HL-60 (cell line): Measurements from ENCODE around the gene PTBP3.

Experiments
- DNase-seq, 2 experiments: peaks; one replicate each; pipeline ENCODE4 v3.0.0-alpha.2; 2010 to 2020; ENCODE audit warnings: low read depth in 1 of 2, low spot score in 1 of 2
- H3K27ac ChIP-seq: fragments of 250-450 bp; sonication (Bioruptor Pico); replicated peaks from 2 replicates; pipeline ENCODE4 v1.5.1; 2020; ENCODE audit warnings: mild to moderate bottlenecking, moderate library complexity
- H3K27me3 ChIP-seq: fragments of 250-450 bp; sonication (Bioruptor Pico); 2 replicates; pipeline ENCODE4 v1.5.1; 2021; ENCODE audit warnings: mild to moderate bottlenecking, moderate library complexity; ENCODE audit not compliant: insufficient read depth, poor library complexity, severe bottlenecking
- H3K4me3 ChIP-seq: replicated peaks from 2 replicates; pipeline ENCODE4 v1.5.1; 2011; ENCODE audit warnings: mild to moderate bottlenecking, control low read depth, low read length; ENCODE audit not compliant: insufficient read depth
- CTCF ChIP-seq: IDR thresholded peaks from one replicate; pipeline ENCODE4 v1.5.1; 2011; ENCODE audit warnings: low read length, control low read depth, inconsistent platforms; ENCODE audit not compliant: insufficient read depth
- GABPA ChIP-seq: IDR thresholded peaks from 2 replicates; pipeline ENCODE4 v1.6.1; 2012; ENCODE audit warnings: low read depth
- POLR2AphosphoS5 ChIP-seq: IDR thresholded peaks from 2 replicates; pipeline ENCODE4 v1.6.1; 2012; ENCODE audit warnings: low read depth
- REST ChIP-seq: IDR thresholded peaks from 2 replicates; pipeline ENCODE4 v1.6.1; 2012; ENCODE audit warnings: low read depth; ENCODE audit not compliant: insufficient replicate concordance
- SPI1 ChIP-seq: IDR thresholded peaks from 2 replicates; pipeline ENCODE4 v1.6.1; 2012; ENCODE audit warnings: low read depth, mild to moderate bottlenecking, borderline replicate concordance

The PTBP3 gene

GRCh38 chr9:112245126-112245525, 88.3 kb downstream of the PTBP3 start:
- DNase-seq, result no peak
- Histone ChIP-seq H3K27ac (no peak overlapping the region), H3K4me3 (no peak overlapping the region), H3K27me3 (no peaks in the 10 kb centered on the region)
- TF ChIP-seq SPI1 (no peak), REST (no peak), POLR2AphosphoS5 (no peak), GABPA (no peak), CTCF (no peak)

GRCh38 chr9:112242147-112242804, 91.1 kb downstream of the PTBP3 start:
- DNase-seq, result no peak
- TF ChIP-seq REST (no peak), SPI1 (no peak), GABPA (no peak)
- H3K27ac ChIP-seq, result no peak overlapping the region

DNA sequence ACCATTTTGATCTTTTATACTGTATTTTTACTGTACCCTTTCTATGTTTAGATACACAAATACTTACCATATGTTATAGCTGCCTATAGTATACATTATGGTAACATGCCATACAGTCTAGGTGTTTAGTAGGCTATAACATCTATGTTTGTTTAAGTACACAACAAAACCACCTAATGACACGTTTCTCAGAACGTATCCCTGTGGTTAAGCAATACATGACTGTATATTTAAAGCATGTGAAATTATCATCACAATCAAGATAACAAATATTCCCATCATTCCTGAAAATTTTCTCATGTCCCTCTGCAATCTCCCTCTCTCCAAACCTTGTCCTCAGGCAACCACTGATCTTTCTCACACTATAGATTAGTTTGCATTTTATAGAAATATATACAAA, 91.9 kb downstream of the PTBP3 start:
- TF ChIP-seq GABPA (no peak), SPI1 (no peak), POLR2AphosphoS5 (no peak), CTCF (no peak), REST (no peak)
- DNase-seq, result no peak
- Histone ChIP-seq H3K4me3 (no peak overlapping the region), H3K27me3 (no peaks in the 10 kb centered on the region), H3K27ac (no peak overlapping the region)

More at GRCh38 chr9:112242147-112242804, 91.1 kb downstream of the PTBP3 start:
- Histone ChIP-seq H3K4me3 (no peak overlapping the region), H3K27me3 (no peaks in the 10 kb centered on the region)
